Nephron (organoid): Measurements from ENCODE around the gene CNGA2.
A peak's percentile ranks its signal among the peaks of the same experiment; 100 is the strongest.

Experiments used
- H3K27ac Mint-ChIP-seq, 3 experiments: 2 replicates each; pipeline ENCODE4 v1.8.0; 2020; ENCODE audit warnings: mixed read lengths in 3 of 3, mild to moderate bottlenecking in 2 of 3, moderate library complexity in 1 of 3
- H3K27me3 Mint-ChIP-seq: 2 replicates; pipeline ENCODE4 v1.8.0; 2021; ENCODE audit warnings: low read depth, mild to moderate bottlenecking, moderate library complexity, mixed read lengths
- H3K36me3 Mint-ChIP-seq: 2 replicates; pipeline ENCODE4 v1.8.0; 2020; ENCODE audit warnings: low read depth, mixed read lengths
- H3K4me1 Mint-ChIP-seq: 2 replicates; pipeline ENCODE4 v1.8.0; 2020; ENCODE audit warnings: mixed read lengths
- H3K4me3 Mint-ChIP-seq, 3 experiments: 2 replicates each; pipeline ENCODE4 v1.8.0; 2020; ENCODE audit warnings: mild to moderate bottlenecking in 3 of 3, mixed read lengths in 3 of 3, moderate library complexity in 2 of 3
- H3K9me3 Mint-ChIP-seq: 2 replicates; pipeline ENCODE4 v1.8.0; 2020; ENCODE audit warnings: mixed read lengths
- TF ChIP-seq, protein P1 (sequence below), 3 experiments: fragments of 200-600 bp; sonication (generic); IDR thresholded peaks; one replicate each; pipeline ENCODE4 v1.5.0; 2021; ENCODE audit warnings: antibody characterized with exemption in 3 of 3; ENCODE audit not compliant: unreplicated experiment in 3 of 3

CNGA2 gene

DNA sequence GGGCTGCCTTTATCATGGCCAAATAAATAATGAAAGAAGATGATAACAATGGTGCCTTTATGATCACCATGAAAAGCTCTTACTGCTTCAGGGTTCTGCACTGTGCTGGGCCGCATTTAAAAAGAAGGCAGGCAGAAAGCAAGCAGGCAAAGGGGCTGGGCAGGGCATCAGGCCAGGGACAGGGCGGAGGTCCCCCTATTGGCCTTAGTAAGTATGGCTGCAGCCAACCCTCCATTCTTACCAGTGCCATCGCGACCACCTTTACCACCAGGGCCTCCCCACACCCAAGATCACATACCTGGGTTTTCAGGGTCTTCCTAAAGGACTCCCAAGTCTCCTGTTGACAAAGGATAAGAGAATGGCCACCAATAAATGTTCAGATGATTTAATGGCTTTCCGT is 38.9 kb downstream of the CNGA2 start:
- TF ChIP-seq, protein P1, sequence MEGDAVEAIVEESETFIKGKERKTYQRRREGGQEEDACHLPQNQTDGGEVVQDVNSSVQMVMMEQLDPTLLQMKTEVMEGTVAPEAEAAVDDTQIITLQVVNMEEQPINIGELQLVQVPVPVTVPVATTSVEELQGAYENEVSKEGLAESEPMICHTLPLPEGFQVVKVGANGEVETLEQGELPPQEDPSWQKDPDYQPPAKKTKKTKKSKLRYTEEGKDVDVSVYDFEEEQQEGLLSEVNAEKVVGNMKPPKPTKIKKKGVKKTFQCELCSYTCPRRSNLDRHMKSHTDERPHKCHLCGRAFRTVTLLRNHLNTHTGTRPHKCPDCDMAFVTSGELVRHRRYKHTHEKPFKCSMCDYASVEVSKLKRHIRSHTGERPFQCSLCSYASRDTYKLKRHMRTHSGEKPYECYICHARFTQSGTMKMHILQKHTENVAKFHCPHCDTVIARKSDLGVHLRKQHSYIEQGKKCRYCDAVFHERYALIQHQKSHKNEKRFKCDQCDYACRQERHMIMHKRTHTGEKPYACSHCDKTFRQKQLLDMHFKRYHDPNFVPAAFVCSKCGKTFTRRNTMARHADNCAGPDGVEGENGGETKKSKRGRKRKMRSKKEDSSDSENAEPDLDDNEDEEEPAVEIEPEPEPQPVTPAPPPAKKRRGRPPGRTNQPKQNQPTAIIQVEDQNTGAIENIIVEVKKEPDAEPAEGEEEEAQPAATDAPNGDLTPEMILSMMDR (IDR thresholded peaks at IDR 0.05; ENCODE audit: unreplicated experiment in 3 of 3), result no peak
- H3K27ac Mint-ChIP-seq, result no peak overlapping the region
- H3K4me1 Mint-ChIP-seq, result peaks cover 15% of the 10 kb centered on the region
- no peaks in the 10 kb centered on the region for H3K27me3 Mint-ChIP-seq
- no peak overlapping the region for H3K4me3 Mint-ChIP-seq
- H3K36me3 Mint-ChIP-seq, result no peaks in the 10 kb centered on the region
- peaks cover 30% of the 10 kb centered on the region for H3K9me3 Mint-ChIP-seq

DNA sequence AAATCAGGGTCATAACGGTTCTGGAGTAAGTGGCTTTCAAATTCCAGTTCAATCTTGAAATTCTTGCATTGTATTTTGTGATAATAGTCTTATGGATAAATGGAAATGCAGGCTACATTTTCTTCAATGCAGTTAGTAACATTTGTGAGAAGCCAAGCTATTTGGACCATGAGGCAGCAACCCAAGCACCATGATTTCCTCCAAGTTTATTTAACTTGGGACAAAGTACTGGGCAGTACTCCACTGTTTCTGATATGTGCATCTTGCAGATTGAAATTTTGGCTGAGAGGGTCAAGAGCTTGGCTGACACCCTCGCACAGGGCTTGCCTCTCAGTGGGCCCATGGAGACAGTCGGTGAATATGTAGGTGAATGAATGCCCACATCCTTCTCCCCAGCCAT is 39.9 kb downstream of the CNGA2 start:
- Mint-ChIP-seq H3K9me3 (peaks cover 22% of the 10 kb centered on the region), H3K27ac (no peak overlapping the region), H3K4me3 (no peak overlapping the region), H3K27me3 (no peaks in the 10 kb centered on the region), H3K4me1 (peaks cover 15% of the 10 kb centered on the region), H3K36me3 (no peaks in the 10 kb centered on the region)
- TF ChIP-seq, protein P1 (IDR thresholded peaks at IDR 0.05; ENCODE audit: unreplicated experiment in 3 of 3), result no peak

DNA sequence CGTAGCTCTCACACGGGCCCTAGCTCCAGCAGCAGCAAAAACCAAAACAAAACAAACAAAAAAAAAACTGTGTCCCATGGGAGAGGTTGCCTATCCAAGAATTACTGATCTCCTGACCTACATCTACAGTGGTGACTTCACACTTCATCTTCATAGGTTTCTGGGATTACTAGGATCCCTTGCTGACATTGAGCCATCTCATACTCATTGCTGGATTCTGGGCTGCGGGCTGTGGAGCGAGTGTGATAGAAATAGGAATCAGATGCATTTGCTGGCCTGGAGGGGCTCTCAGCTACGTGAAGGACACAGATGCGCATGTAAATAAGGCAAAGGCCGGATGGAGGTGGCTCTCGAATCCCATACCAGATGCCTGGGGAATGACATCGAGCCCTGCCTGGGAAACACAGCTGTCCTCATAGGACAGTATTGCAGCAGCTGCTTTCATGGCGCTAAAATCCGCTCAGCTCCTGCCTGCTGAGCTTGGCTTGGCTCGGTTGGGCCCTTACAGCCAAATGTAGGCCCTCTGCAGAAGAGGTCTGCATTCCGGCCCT is 41.7 kb downstream of the CNGA2 start:
- H3K36me3 Mint-ChIP-seq, result no peaks in the 10 kb centered on the region
- TF ChIP-seq, protein P1 (IDR thresholded peaks at IDR 0.05; ENCODE audit: unreplicated experiment in 3 of 3), result no peak
- H3K9me3 Mint-ChIP-seq, result peaks cover 17% of the 10 kb centered on the region
- no peaks in the 10 kb centered on the region for H3K27me3 Mint-ChIP-seq
- H3K4me3 Mint-ChIP-seq, result no peak overlapping the region
- H3K27ac Mint-ChIP-seq, result peak overlapping the region in 2 of 3 experiments; percentile 16 to 22
- peaks cover 15% of the 10 kb centered on the region for H3K4me1 Mint-ChIP-seq

DNA sequence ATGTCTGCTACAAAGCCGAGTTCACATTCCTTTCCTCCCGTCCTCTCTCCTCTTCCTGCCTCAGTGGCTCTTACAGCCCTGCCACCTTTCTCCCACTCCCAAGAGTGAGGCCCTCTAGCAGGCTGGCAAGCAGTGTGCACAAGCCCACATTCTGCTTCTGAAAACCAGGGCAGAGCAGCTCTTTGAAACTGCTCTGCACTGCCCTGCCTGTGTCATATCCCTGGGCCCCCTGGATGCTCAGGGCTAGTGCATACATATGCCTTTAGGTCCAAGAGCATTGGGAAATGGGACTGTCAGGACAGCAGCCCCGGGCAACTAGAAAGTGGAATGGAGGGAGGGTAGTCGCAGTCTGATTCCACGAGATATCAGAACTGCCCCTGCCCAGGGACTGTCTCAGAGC is 42.4 kb downstream of the CNGA2 start:
- TF ChIP-seq, protein P1 (IDR thresholded peaks at IDR 0.05; ENCODE audit: unreplicated experiment in 3 of 3), result no peak
- H3K27ac Mint-ChIP-seq, result peak overlapping the region in 2 of 3 experiments; percentile 3 to 54
- H3K27me3 Mint-ChIP-seq, result peaks cover 5% of the 10 kb centered on the region
- peaks cover 15% of the 10 kb centered on the region for H3K4me1 Mint-ChIP-seq
- peaks cover 11% of the 10 kb centered on the region for H3K9me3 Mint-ChIP-seq
- H3K4me3 Mint-ChIP-seq, result no peak overlapping the region
- H3K36me3 Mint-ChIP-seq, result no peaks in the 10 kb centered on the region

DNA sequence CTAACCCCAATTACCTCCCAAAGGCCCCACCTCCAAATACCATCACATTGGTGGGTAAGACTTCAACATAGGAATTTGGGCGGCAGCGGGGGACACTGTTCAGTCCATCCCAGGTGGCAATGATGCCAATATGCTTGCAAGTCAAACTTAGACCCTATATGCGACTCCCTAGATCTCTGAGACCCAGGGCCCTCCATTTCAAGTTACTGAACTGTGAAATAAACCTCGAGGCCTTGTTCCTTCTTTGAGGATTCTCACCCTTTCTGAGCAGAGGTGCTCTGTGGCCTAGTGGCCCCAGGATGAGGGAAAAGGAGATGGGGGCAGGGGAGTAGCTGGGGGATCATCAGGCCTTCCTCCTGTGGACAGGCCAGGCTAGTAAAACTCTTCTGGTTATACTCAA is 44.7 kb downstream of the CNGA2 start:
- Mint-ChIP-seq H3K27ac (no peak overlapping the region), H3K36me3 (no peaks in the 10 kb centered on the region), H3K4me1 (peaks cover 15% of the 10 kb centered on the region), H3K27me3 (peaks cover 5% of the 10 kb centered on the region), H3K4me3 (no peak overlapping the region), H3K9me3 (peaks cover 17% of the 10 kb centered on the region)
- TF ChIP-seq, protein P1 (IDR thresholded peaks at IDR 0.05; ENCODE audit: unreplicated experiment in 3 of 3), result no peak

DNA sequence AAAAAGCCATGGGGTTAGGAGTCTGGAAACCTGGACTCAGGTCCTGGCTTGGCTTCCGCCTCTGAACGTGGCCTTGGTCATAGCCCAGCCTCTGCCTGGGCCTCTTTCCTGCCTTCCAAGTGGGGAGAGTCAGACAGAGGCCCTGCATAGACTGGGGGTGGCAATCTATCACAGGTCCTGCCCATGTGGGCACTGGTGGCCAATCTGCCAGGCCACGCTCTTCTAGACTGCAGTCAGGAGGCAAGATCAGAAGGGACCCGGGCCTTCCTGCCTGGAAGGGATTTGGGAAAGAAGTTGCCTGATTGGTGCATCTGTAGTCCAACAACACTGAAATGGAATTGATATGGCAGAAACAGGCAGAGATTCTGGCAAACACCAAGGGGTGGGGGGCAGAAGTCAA is 46.1 kb downstream of the CNGA2 start:
- H3K36me3 Mint-ChIP-seq, result no peaks in the 10 kb centered on the region
- H3K4me1 Mint-ChIP-seq, result peaks cover 15% of the 10 kb centered on the region
- no peak overlapping the region for H3K27ac Mint-ChIP-seq
- TF ChIP-seq, protein P1 (IDR thresholded peaks at IDR 0.05; ENCODE audit: unreplicated experiment in 3 of 3), result no peak
- peaks cover 5% of the 10 kb centered on the region for H3K27me3 Mint-ChIP-seq
- H3K4me3 Mint-ChIP-seq, result no peak overlapping the region
- H3K9me3 Mint-ChIP-seq, result peaks cover 18% of the 10 kb centered on the region
